Measurements from ENCODE around the gene LMAN2. TPM values are rescaled to one million over a fixed set of nuclear protein-coding genes. Genes with fewer than 3 reads are reported as not detected.

LMAN2 gene
- total RNA-seq, 3 donors from 2014 or later: 91.9 to 150 (median 139) TPM

GRCh38 chr5:177319913-177320588 is 31.4 kb downstream of the LMAN2 start:
- Histone ChIP-seq H3K9me3 (no peaks in the 10 kb centered on the region), H3K4me3 (no peak overlapping the region), H3K4me1 (ENCODE audit: low read depth) (no peaks in the 10 kb centered on the region), H3K36me3 (ENCODE audit: low read depth) (no peaks in the 10 kb centered on the region)
- intact Hi-C loops (cut with DNase I, micrococcal nuclease): loop anchor here in 1 of 2 donors (10.0 kb wide), 1 partner anchor 45 kb away; no protein-coding TSS in a partner anchor
- TF ChIP-seq CTCF (IDR thresholded peaks at IDR 0.05): no peak
- DNase-seq: peak in 1 of 3 donors; percentile 23
- peak; percentile 11 for ATAC-seq

- H3K4me1 ChIP-seq (ENCODE audit: low read depth): peaks cover 2% of the 10 kb centered on the region
- H3K4me3 ChIP-seq: no peak overlapping the region
- H3K9me3 ChIP-seq: no peaks in the 10 kb centered on the region
- intact Hi-C loops (cut with DNase I, micrococcal nuclease): loop anchor here in 1 of 2 donors (10.0 kb wide), 1 partner anchor 47 kb away; no protein-coding TSS in a partner anchor
- peak; percentile 82 for ATAC-seq
- peak; percentile 79 for TF ChIP-seq CTCF (IDR thresholded peaks at IDR 0.05)
- H3K36me3 ChIP-seq (ENCODE audit: low read depth): no peaks in the 10 kb centered on the region
- peak; percentile 60 to 91 (median 75) for DNase-seq
These were observed 33.5 kb downstream of the LMAN2 start for GRCh38 chr5:177317959-177318377.

- no peak for ATAC-seq
- intact Hi-C loops (cut with DNase I, micrococcal nuclease): loop anchor here in 1 of 2 donors (10.0 kb wide), 1 partner anchor 49 kb away; no protein-coding TSS in a partner anchor
These were observed 35.5 kb downstream of the LMAN2 start for GRCh38 chr5:177316005-177316404.

GRCh38 chr5:177315411-177315810 is 36.1 kb downstream of the LMAN2 start:
- peaks cover 21% of the 10 kb centered on the region for H3K4me1 ChIP-seq (ENCODE audit: low read depth)
- H3K36me3 ChIP-seq (ENCODE audit: low read depth): peaks cover 3% of the 10 kb centered on the region
- DNase-seq (peak in 1 of 3 donors; percentile 23), ATAC-seq (no peak)
- intact Hi-C loops (cut with DNase I, micrococcal nuclease): loop anchor here in 1 of 2 donors (10.0 kb wide), 1 partner anchor 49 kb away; no protein-coding TSS in a partner anchor
- TF ChIP-seq CTCF (IDR thresholded peaks at IDR 0.05): no peak
- no peaks in the 10 kb centered on the region for H3K9me3 ChIP-seq
- no peak overlapping the region for H3K4me3 ChIP-seq

More at GRCh38 chr5:177316005-177316404, 35.5 kb downstream of the LMAN2 start:
- TF ChIP-seq CTCF (IDR thresholded peaks at IDR 0.05): no peak
- H3K36me3 ChIP-seq (ENCODE audit: low read depth): peaks cover 3% of the 10 kb centered on the region
- H3K9me3 ChIP-seq: no peaks in the 10 kb centered on the region
- peaks cover 16% of the 10 kb centered on the region for H3K4me1 ChIP-seq (ENCODE audit: low read depth)
- DNase-seq: no peak
- H3K4me3 ChIP-seq: no peak overlapping the region

- ATAC-seq: no peak
- no peak for TF ChIP-seq CTCF (IDR thresholded peaks at IDR 0.05)
- Histone ChIP-seq H3K36me3 (ENCODE audit: low read depth) (peaks cover 3% of the 10 kb centered on the region), H3K4me3 (no peak overlapping the region), H3K9me3 (no peaks in the 10 kb centered on the region), H3K4me1 (ENCODE audit: low read depth) (peaks cover 28% of the 10 kb centered on the region)
- DNase-seq: peak in 1 of 3 donors; percentile 27
- intact Hi-C loops (cut with DNase I, micrococcal nuclease): loop anchor here in 1 of 2 donors (10.0 kb wide), 1 partner anchor 50 kb away; no protein-coding TSS in a partner anchor
These were observed 36.8 kb downstream of the LMAN2 start for GRCh38 chr5:177314376-177315342.
